ENCODE measurements around the gene ZFAND3.
A peak's percentile ranks its signal among the peaks of the same experiment; 100 is the strongest.

ZFAND3 gene

DNA sequence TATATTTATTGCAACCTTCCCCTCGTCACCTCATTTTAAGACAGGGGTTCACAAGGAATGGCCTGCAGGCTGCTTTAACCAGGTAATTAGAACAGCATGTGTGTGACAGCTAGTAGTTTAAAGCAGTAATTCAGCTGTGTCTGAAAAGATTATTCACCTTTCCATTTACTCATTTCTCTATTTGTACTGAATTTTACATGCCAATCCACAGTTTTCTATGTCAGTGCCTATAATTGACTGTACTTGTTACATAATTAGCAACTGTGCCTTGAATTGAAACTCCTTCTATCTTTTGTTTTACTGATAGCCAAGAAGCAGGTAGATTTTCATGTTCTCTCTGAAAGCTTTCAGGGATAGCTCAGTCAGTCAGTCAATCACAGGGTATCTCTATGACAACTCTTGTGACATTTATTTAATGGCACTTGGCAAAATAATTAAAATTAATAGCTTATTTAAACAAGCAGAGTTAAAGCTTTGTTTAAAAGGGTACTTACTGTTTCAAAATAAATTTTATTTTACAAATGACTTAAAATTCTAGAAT is 214.0 kb downstream of the ZFAND3 start:
- TF ChIP-seq, protein P1, sequence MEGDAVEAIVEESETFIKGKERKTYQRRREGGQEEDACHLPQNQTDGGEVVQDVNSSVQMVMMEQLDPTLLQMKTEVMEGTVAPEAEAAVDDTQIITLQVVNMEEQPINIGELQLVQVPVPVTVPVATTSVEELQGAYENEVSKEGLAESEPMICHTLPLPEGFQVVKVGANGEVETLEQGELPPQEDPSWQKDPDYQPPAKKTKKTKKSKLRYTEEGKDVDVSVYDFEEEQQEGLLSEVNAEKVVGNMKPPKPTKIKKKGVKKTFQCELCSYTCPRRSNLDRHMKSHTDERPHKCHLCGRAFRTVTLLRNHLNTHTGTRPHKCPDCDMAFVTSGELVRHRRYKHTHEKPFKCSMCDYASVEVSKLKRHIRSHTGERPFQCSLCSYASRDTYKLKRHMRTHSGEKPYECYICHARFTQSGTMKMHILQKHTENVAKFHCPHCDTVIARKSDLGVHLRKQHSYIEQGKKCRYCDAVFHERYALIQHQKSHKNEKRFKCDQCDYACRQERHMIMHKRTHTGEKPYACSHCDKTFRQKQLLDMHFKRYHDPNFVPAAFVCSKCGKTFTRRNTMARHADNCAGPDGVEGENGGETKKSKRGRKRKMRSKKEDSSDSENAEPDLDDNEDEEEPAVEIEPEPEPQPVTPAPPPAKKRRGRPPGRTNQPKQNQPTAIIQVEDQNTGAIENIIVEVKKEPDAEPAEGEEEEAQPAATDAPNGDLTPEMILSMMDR (IDR thresholded peaks at IDR 0.05), result no peak

DNA sequence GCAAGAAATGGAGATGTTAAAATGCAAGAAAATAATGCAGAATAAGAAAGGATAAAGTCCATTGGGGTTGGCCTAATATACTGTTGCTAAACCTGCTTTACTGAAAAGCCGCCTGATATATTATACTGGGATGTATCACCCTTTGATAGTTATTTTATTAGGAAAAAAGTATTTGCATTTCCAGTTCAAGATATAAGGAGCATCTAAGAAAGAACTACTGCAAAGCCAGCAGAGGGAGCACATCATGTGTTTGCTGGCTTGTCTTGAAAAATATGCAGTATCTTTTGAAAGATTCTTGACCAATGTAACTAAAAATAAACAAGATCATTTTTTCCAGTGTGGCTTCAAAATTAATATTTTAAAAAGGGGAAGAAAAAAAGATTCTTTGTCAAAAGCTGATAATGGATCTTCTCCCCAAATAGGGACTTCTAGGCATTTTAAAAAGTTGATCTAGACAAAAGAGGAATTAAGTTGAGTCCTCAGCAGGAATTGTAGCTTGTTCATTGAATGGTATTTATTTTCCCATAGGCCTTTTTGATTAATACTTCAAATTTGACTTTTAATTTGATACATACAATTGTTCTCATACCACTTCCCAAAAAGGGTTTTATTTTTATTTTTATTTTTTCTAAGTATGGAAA is 214.9 kb downstream of the ZFAND3 start:
- TF ChIP-seq, protein P1 (IDR thresholded peaks at IDR 0.05), result peak; percentile 72

DNA sequence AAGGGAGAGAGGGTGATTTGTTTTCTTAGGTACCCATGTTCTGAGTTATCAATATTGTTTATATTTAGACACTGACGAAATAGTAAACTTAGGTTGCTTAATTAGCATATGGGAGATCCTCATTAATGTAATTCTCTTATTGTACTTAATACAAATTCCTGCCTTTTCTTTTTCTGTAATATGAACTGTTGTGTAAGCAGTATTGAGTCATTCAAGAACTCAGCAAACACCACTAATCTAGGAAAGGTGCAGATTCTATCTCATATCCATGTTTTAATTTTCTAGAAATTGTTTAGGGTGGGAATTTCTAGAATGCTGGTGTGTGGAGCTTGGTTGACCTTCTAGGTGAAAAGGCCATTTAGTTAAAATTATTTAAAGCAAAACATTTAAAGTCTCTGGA is 216.0 kb downstream of the ZFAND3 start:
- TF ChIP-seq, protein P1 (IDR thresholded peaks at IDR 0.05), result no peak

DNA sequence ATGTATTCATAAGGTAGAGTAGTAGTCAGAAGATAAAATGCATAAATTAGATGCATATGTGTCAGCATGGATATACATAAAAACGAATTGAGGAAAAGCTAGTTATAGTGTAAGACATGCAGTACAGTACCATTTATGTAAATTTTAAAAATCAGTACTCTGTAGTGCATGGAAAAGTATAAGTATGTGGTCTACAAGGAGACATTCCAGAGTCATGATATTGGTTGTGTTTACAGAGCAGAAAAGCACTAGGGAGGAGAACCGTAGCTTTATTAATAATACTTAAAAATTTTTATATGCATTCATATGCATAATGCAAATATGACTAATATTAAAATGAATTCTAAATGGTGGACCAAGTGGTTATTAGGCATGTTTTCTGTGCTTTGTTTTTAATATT is 220.0 kb downstream of the ZFAND3 start:
- TF ChIP-seq, protein P1 (IDR thresholded peaks at IDR 0.05), result no peak

DNA sequence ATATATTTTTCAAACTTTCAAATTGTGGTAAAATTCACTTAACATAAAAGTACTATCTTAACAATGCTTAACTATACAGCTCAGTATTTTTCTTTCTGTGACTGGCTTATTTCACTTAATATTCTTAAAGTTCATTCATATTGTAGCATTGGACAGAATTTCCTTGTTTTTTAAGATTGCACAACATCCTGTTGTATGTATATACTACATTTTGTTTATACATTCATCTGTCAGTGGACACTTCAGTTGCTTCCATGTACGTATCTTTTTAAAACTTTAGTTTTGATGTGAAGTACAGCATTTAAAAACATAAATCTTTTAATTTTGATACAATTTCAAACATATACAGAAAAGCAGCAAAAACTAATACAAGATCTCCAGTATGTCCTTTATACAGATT is 220.7 kb downstream of the ZFAND3 start:
- TF ChIP-seq, protein P1 (IDR thresholded peaks at IDR 0.05), result no peak

DNA sequence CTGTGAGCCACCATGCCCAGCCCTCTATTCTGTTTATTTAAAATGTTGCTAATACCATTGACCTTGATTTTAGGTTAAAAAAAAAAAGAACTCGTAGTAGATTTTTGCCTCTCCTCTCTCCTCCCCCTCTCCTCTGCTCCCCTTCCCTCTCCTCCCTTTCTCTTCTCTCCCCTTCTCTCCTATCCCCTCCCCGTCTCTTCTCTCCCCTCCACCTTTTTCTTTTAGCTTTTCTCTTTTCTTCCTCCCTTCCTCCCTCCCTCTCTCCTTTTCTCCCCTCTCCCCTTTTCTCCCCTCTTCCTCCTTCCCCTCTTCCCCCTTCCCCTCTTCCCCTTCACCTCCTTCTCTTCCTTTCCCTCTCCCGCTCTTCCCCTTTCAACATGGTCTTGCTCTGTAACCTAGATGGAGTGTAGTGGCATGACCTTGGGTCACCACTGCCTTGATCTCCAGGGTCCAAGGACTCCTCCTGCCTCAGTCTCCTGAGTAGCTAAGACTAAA is 223.8 kb downstream of the ZFAND3 start:
- TF ChIP-seq, protein P1 (IDR thresholded peaks at IDR 0.05), result no peak

DNA sequence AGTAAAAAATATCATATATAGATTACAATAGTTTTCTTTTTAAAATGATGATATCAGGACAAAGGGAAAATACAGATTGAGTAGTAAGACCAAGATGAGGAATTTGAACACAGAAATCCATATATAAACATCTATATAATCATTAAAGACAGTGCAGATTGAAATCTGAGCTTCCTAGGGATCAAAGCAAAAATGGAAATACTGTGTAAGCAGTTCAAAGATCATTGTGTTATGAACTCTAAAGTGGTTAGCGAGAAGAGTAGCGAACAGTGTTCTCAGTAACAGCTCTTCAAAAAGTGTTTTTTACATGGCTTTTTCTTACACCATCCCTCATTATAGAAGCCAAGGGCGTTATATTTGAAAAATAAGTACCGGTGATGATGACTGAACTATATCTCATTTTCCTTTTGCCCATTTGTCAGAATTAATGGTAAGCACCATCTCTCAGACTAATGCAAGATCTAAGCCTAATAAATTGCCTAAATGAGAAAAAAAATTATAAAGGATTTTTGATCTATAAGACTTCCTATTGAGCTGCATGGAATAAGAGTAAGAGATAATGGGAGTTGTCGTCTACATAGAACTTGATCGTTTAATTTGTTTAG is 226.3 kb downstream of the ZFAND3 start:
- TF ChIP-seq, protein P1 (IDR thresholded peaks at IDR 0.05), result no peak

Measured in LNCAP (cell line).